ENCODE results near the gene VAMP7.
"Not testable (repeated sequence)": the region's sequence is repeated elsewhere in the genome, so short reads cannot be mapped to it uniquely, and the experiment has no call there.

VAMP7 gene

GRCh38 chrX:155986995-155987394 is 105.8 kb downstream of the VAMP7 start:
- not testable (repeated sequence) for DNase-seq (ENCODE audit: low read depth in 1 of 2, low spot score in 1 of 2)

- no peak for DNase-seq (ENCODE audit: low read depth in 1 of 2, low spot score in 1 of 2)
Measured at GRCh38 chrX:155988859-155989258, 107.7 kb downstream of the VAMP7 start.
